ENCODE measurements around the gene TTC27.

GRCh38 chr2:32666704-32667103, 38.9 kb downstream of the TTC27 start:
- TF ChIP-seq CTCF (IDR thresholded peaks at IDR 0.05; ENCODE audit: poor library complexity, severe bottlenecking) (no peak), EZH2 (IDR thresholded peaks at IDR 0.05; ENCODE audit: borderline replicate concordance, insufficient read depth, low read length, poor library complexity, severe bottlenecking) (no peak), RAD21 (conservative IDR thresholded peaks at IDR 0.05) (no peak), POLR2AphosphoS5 (IDR thresholded peaks at IDR 0.05) (no peak), MXI1 (conservative IDR thresholded peaks at IDR 0.05; ENCODE audit: poor library complexity, severe bottlenecking) (no peak), SMC3 (conservative IDR thresholded peaks at IDR 0.05; ENCODE audit: poor library complexity) (no peak), EP300 (conservative IDR thresholded peaks at IDR 0.05; ENCODE audit: poor library complexity, severe bottlenecking) (no peak), TAF1 (IDR thresholded peaks at IDR 0.05; ENCODE audit: low read depth) (no peak)
- TF ChIP-seq, protein P1, sequence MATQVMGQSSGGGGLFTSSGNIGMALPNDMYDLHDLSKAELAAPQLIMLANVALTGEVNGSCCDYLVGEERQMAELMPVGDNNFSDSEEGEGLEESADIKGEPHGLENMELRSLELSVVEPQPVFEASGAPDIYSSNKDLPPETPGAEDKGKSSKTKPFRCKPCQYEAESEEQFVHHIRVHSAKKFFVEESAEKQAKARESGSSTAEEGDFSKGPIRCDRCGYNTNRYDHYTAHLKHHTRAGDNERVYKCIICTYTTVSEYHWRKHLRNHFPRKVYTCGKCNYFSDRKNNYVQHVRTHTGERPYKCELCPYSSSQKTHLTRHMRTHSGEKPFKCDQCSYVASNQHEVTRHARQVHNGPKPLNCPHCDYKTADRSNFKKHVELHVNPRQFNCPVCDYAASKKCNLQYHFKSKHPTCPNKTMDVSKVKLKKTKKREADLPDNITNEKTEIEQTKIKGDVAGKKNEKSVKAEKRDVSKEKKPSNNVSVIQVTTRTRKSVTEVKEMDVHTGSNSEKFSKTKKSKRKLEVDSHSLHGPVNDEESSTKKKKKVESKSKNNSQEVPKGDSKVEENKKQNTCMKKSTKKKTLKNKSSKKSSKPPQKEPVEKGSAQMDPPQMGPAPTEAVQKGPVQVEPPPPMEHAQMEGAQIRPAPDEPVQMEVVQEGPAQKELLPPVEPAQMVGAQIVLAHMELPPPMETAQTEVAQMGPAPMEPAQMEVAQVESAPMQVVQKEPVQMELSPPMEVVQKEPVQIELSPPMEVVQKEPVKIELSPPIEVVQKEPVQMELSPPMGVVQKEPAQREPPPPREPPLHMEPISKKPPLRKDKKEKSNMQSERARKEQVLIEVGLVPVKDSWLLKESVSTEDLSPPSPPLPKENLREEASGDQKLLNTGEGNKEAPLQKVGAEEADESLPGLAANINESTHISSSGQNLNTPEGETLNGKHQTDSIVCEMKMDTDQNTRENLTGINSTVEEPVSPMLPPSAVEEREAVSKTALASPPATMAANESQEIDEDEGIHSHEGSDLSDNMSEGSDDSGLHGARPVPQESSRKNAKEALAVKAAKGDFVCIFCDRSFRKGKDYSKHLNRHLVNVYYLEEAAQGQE (IDR thresholded peaks at IDR 0.05; ENCODE audit: borderline replicate concordance): no peak

All from neural cell (in vitro differentiated cells).